A673 (cell line): ENCODE measurements around the gene SLC13A5.

Experiments
- EZH2 ChIP-seq: fragments of 200-600 bp; sonication (generic); IDR thresholded peaks from 2 replicates; pipeline ENCODE4 v1.6.1; 2017; ENCODE audit warnings: borderline replicate concordance, low read depth, mild to moderate bottlenecking, mixed read lengths, antibody characterized with exemption, low read length; ENCODE audit not compliant: poor library complexity, severe bottlenecking
- TF ChIP-seq, protein P1 (sequence below): fragments of 300-800, 200-600 bp; sonication (generic); conservative IDR thresholded peaks from 2 replicates; pipeline ENCODE4 v1.5.1; 2017; ENCODE audit warnings: low read depth, mild to moderate bottlenecking, antibody characterized with exemption, low read length, moderate library complexity, mixed read lengths

DNA sequence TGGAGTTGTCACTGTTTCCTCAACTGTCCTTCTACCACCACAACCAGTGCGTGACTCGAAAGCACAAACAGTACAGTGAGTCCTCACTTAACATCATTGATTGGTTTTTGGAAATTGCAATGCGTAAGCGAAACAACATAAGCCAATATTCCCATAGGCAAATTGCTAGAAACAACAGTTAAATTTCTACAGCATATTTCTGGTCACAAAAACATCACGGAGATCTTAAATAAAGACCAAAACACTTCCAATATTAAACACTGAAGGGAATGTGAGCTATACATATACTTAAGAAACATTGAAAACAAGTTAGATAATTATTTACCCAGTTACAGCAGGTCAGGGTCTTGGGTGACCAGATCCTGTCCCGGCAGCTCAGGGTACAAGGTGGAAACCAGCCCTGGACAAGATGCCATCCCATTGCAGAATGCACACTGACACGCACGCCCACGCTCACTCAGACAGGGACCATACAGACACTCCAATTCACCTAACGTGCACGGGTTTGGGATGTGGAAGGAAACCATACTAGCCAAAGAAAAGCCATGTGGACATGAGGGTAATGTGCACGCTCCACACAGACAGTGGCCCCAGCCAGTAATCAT, 4.7 kb downstream of the SLC13A5 start:
- TF ChIP-seq, protein P1, sequence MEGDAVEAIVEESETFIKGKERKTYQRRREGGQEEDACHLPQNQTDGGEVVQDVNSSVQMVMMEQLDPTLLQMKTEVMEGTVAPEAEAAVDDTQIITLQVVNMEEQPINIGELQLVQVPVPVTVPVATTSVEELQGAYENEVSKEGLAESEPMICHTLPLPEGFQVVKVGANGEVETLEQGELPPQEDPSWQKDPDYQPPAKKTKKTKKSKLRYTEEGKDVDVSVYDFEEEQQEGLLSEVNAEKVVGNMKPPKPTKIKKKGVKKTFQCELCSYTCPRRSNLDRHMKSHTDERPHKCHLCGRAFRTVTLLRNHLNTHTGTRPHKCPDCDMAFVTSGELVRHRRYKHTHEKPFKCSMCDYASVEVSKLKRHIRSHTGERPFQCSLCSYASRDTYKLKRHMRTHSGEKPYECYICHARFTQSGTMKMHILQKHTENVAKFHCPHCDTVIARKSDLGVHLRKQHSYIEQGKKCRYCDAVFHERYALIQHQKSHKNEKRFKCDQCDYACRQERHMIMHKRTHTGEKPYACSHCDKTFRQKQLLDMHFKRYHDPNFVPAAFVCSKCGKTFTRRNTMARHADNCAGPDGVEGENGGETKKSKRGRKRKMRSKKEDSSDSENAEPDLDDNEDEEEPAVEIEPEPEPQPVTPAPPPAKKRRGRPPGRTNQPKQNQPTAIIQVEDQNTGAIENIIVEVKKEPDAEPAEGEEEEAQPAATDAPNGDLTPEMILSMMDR = no peak
- no peak for TF ChIP-seq EZH2
